GM12874 (cell line): ENCODE measurements around the gene NUBPL.

Source experiments
- TF ChIP-seq, protein P1 (sequence below): IDR thresholded peaks from 2 replicates; pipeline ENCODE4 v1.5.1; 2011; ENCODE audit warnings: low read depth, mild to moderate bottlenecking, control low read depth, low read length, moderate library complexity; ENCODE audit not compliant: insufficient read depth

The NUBPL gene

DNA sequence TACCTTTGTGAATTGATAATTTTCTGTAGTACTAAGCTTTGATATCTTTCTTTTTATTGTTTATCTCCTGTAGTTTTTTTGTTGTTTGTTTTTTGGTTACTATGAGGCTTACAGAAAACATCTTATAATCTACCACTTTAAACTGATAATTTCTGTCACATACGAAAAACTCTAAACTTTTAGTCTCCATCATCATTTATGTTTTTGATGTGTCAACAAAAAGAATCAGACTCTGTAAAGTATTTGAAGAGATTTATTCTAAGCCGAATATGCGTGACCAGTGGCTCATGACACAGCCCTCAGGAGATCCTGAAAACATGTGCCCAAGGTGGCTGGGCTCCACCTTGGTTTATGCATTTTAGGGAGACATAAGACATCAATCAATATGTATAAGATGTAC, 348.8 kb downstream of the NUBPL start:
- TF ChIP-seq, protein P1, sequence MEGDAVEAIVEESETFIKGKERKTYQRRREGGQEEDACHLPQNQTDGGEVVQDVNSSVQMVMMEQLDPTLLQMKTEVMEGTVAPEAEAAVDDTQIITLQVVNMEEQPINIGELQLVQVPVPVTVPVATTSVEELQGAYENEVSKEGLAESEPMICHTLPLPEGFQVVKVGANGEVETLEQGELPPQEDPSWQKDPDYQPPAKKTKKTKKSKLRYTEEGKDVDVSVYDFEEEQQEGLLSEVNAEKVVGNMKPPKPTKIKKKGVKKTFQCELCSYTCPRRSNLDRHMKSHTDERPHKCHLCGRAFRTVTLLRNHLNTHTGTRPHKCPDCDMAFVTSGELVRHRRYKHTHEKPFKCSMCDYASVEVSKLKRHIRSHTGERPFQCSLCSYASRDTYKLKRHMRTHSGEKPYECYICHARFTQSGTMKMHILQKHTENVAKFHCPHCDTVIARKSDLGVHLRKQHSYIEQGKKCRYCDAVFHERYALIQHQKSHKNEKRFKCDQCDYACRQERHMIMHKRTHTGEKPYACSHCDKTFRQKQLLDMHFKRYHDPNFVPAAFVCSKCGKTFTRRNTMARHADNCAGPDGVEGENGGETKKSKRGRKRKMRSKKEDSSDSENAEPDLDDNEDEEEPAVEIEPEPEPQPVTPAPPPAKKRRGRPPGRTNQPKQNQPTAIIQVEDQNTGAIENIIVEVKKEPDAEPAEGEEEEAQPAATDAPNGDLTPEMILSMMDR = no peak
